Keratinocyte (primary cell): ENCODE measurements around the gene EHMT1. TPM values are rescaled to one million over a fixed set of nuclear protein-coding genes. Genes with fewer than 3 reads are reported as not detected.

Source experiments
- DNase-seq: peaks from one replicate; pipeline ENCODE4 v3.0.0-alpha.2; 2011; ENCODE audit warnings: low read depth, missing footprints, low spot score
- FAIRE-seq: peaks from 2 replicates; lab custom pipeline; 2011; peaks lifted over from hg19 to GRCh38; lab: Jason Lieb, UNC
- H2AFZ ChIP-seq: 2 replicates; pipeline ENCODE4 v1.6.0; 2012; ENCODE audit warnings: low read length, control low read depth, inconsistent platforms; ENCODE audit not compliant: control insufficient read depth
- H3K27ac ChIP-seq: 2 replicates; pipeline ENCODE4 v1.5.1; 2011; ENCODE audit warnings: low read length; ENCODE audit not compliant: control insufficient read depth, insufficient read depth
- H3K27me3 ChIP-seq: 3 replicates; pipeline ENCODE4 v1.6.0; 2011; ENCODE audit warnings: low read length; ENCODE audit not compliant: control insufficient read depth, insufficient read depth; ENCODE audit errors: extremely low read depth
- H3K36me3 ChIP-seq, 2 experiments: 2 replicates in 1 of 2; 3 replicates in 1 of 2; pipeline ENCODE4 v1.5.1; 2011; ENCODE audit warnings: low read length in 2 of 2, mild to moderate bottlenecking in 1 of 2; ENCODE audit not compliant: control insufficient read depth in 2 of 2, insufficient read depth in 2 of 2; ENCODE audit errors: extremely low read depth in 1 of 2
- H3K4me1 ChIP-seq: 3 replicates; pipeline ENCODE4 v1.5.1; 2011; ENCODE audit warnings: low read length; ENCODE audit not compliant: control insufficient read depth, insufficient read depth; ENCODE audit errors: extremely low read depth
- H3K4me2 ChIP-seq: 3 replicates; pipeline ENCODE4 v1.6.0; 2011; ENCODE audit warnings: low read depth, low read length; ENCODE audit not compliant: control insufficient read depth, insufficient read depth; ENCODE audit errors: extremely low read depth
- H3K4me3 ChIP-seq, 3 experiments: fragments of 200-600 bp in 1 of 3; sonication (generic) in 1 of 3; 2 replicates in 2 of 3; 3 replicates in 1 of 3; pipeline ENCODE4 v1.5.1; 2011 to 2016; ENCODE audit warnings: low read length in 3 of 3, mild to moderate bottlenecking in 3 of 3, control low read depth in 2 of 3, inconsistent platforms in 1 of 3, low read depth in 1 of 3, mixed read lengths in 1 of 3, mixed run types in 1 of 3, moderate library complexity in 1 of 3; ENCODE audit not compliant: control insufficient read depth in 2 of 3, insufficient read depth in 2 of 3; ENCODE audit errors: extremely low read depth in 1 of 3
- H3K79me2 ChIP-seq: 2 replicates; pipeline ENCODE4 v1.6.0; 2012; ENCODE audit warnings: low read length; ENCODE audit not compliant: control insufficient read depth, insufficient read depth
- H3K9ac ChIP-seq: 3 replicates; pipeline ENCODE4 v1.6.0; 2011; ENCODE audit warnings: low read length; ENCODE audit not compliant: control insufficient read depth, insufficient read depth; ENCODE audit errors: extremely low read depth
- H3K9me1 ChIP-seq: 3 replicates; pipeline ENCODE4 v1.6.0; 2011; ENCODE audit warnings: low read length; ENCODE audit not compliant: control insufficient read depth, insufficient read depth; ENCODE audit errors: extremely low read depth
- H3K9me3 ChIP-seq: 2 replicates; pipeline ENCODE4 v1.5.1; 2012; ENCODE audit warnings: low read depth, low read length; ENCODE audit not compliant: control insufficient read depth
- H4K20me1 ChIP-seq: 3 replicates; pipeline ENCODE4 v1.6.0; 2011; ENCODE audit warnings: low read length; ENCODE audit not compliant: control insufficient read depth, insufficient read depth; ENCODE audit errors: extremely low read depth
- EZH2 ChIP-seq: IDR thresholded peaks from one replicate; pipeline ENCODE4 v1.6.1; 2012; ENCODE audit warnings: inconsistent platforms, mild to moderate bottlenecking, low read length, moderate library complexity
- dilution Hi-C: fragments of 300-500 bp; cut with MboI; formaldehyde crosslinking; loops from one replicate; pipeline ENCODE4 v1.7.0; 2020; ENCODE audit warnings: low sequenced_read_pairs; ENCODE audit not compliant: extremely low pct_ligation_motif_present
- polyA plus RNA-seq, 5 experiments: library from polyadenylated mRNA; depleted of rRNA in 3 of 5; stranded (reverse) in 3 of 5; stranded (forward) in 1 of 5; unstranded in 1 of 5; fragments of >200 nt; gene quantifications; 1 replicate in 1 of 5; 2 replicates in 3 of 5; 3 replicates in 1 of 5; pipeline versions ENCODE4 v1.2.1 to v1.2.3, GENCODE V29; 2011 to 2012; ENCODE audit warnings: missing spikeins in 2 of 5, low read depth in 1 of 5, low replicate concordance in 1 of 5
- TF ChIP-seq, protein P1 (sequence below), 3 experiments: IDR thresholded peaks in 1 of 3; conservative IDR thresholded peaks in 1 of 3; optimal IDR thresholded peaks in 1 of 3; 2 replicates in 2 of 3; 3 replicates in 1 of 3; pipeline versions ENCODE3 to v1.5.1; 2011; ENCODE audit warnings: low read length in 3 of 3, mild to moderate bottlenecking in 3 of 3, moderate library complexity in 2 of 3, control low read depth in 1 of 3, inconsistent platforms in 1 of 3; ENCODE audit not compliant: insufficient read depth in 2 of 3; ENCODE audit errors: extremely low read depth in 1 of 3

Gene EHMT1
- polyA plus RNA-seq, 1 donor (not counting 4 experiments of a cell fraction or from before 2014, with no cell fraction given): 25.9 TPM

DNA sequence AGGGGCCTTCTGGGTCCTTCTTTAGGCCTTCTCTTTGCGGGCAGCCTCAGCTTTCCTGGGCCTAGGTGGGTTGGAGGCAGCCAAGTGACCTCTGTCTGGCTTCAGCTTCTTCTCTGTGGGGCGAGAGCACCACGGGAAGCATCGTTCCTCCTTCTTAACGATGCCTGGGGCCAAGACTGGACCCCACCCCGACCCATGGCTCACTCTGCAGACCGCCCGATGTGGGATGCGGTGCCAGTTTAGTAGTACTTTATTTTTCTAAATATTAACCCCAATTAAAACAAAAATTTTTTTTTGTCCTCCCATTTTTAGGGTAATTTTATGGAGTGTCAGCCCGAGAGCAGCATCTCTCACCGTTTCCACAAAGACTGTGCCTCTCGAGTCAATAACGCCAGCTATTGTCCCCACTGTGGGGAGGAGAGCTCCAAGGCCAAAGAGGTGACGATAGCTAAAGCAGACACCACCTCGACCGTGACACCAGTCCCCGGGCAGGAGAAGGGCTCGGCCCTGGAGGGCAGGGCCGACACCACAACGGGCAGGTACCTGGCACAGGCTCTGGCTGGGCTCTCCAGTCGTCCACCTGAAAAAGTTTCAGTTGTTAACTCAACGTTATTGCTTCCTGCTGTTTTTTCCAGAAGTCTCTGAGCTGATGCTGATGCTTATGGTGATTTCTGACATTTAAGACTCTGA, 157.6 kb downstream of the EHMT1 start:
- H3K4me3 ChIP-seq: no peak overlapping the region
- dilution Hi-C loops: no loop called here
- no peaks in the 10 kb centered on the region for H3K9me3 ChIP-seq
- TF ChIP-seq EZH2: no peak
- TF ChIP-seq, protein P1, sequence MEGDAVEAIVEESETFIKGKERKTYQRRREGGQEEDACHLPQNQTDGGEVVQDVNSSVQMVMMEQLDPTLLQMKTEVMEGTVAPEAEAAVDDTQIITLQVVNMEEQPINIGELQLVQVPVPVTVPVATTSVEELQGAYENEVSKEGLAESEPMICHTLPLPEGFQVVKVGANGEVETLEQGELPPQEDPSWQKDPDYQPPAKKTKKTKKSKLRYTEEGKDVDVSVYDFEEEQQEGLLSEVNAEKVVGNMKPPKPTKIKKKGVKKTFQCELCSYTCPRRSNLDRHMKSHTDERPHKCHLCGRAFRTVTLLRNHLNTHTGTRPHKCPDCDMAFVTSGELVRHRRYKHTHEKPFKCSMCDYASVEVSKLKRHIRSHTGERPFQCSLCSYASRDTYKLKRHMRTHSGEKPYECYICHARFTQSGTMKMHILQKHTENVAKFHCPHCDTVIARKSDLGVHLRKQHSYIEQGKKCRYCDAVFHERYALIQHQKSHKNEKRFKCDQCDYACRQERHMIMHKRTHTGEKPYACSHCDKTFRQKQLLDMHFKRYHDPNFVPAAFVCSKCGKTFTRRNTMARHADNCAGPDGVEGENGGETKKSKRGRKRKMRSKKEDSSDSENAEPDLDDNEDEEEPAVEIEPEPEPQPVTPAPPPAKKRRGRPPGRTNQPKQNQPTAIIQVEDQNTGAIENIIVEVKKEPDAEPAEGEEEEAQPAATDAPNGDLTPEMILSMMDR (optimal IDR thresholded peaks at IDR 0.05 in 1 of 3, IDR thresholded peaks at IDR 0.05 in 1 of 3, conservative IDR thresholded peaks at IDR 0.05 in 1 of 3; ENCODE audit: extremely low read depth in 1 of 3, insufficient read depth in 2 of 3, low read length in 3 of 3): no peak
- H3K4me2 ChIP-seq: no peak overlapping the region
- no peaks in the 10 kb centered on the region for H3K9me1 ChIP-seq
- no peak for FAIRE-seq
- H3K79me2 ChIP-seq: no peaks in the 10 kb centered on the region
- no peaks in the 10 kb centered on the region for H4K20me1 ChIP-seq
- no peak overlapping the region for H3K27ac ChIP-seq
- peaks cover 35 to 40% of the 10 kb centered on the region in 2 experiments for H3K36me3 ChIP-seq
- H3K4me1 ChIP-seq: no peaks in the 10 kb centered on the region
- H3K27me3 ChIP-seq: no peaks in the 10 kb centered on the region
- no peak overlapping the region for H3K9ac ChIP-seq
- no peak for DNase-seq
- no peak overlapping the region for H2AFZ ChIP-seq

GRCh38 chr9:137777761-137778160, 159.0 kb downstream of the EHMT1 start:
- H3K27me3 ChIP-seq: no peaks in the 10 kb centered on the region
- dilution Hi-C loops: no loop called here
- H3K9me3 ChIP-seq: no peaks in the 10 kb centered on the region
- H3K9me1 ChIP-seq: no peaks in the 10 kb centered on the region
- TF ChIP-seq, protein P1 (optimal IDR thresholded peaks at IDR 0.05 in 1 of 3, IDR thresholded peaks at IDR 0.05 in 1 of 3, conservative IDR thresholded peaks at IDR 0.05 in 1 of 3; ENCODE audit: extremely low read depth in 1 of 3, insufficient read depth in 2 of 3, low read length in 3 of 3): no peak
- TF ChIP-seq EZH2: no peak
- H3K27ac ChIP-seq: no peak overlapping the region
- H4K20me1 ChIP-seq: no peaks in the 10 kb centered on the region
- no peak overlapping the region for H3K4me2 ChIP-seq
- no peak overlapping the region for H3K4me3 ChIP-seq
- H3K36me3 ChIP-seq: peaks cover 38 to 42% of the 10 kb centered on the region in 2 experiments
- no peaks in the 10 kb centered on the region for H3K79me2 ChIP-seq
- DNase-seq (no peak), FAIRE-seq (no peak)
- no peaks in the 10 kb centered on the region for H3K4me1 ChIP-seq
- no peak overlapping the region for H3K9ac ChIP-seq
- H2AFZ ChIP-seq: no peak overlapping the region
